Liver (tissue), 3 donors: ENCODE data around the gene GAPDH.

Experiments used
- ATF3 ChIP-seq: IDR thresholded peaks from 2 replicates; pipeline ENCODE4 v1.6.1; 2016; ENCODE audit warnings: antibody characterized with exemption
- CTCF ChIP-seq: fragments of 150-350 bp; IDR thresholded peaks from 2 replicates; pipeline ENCODE4 v1.5.1; 2017; ENCODE audit warnings: improper control_type of control experiment, low read depth, low read length; ENCODE audit not compliant: missing input control
- EGR1 ChIP-seq, 2 donors: IDR thresholded peaks; 2 replicates each; pipeline ENCODE4 v1.6.1; 2016 to 2018; ENCODE audit warnings: antibody characterized with exemption in 2 of 2, low read depth in 2 of 2
- FOXA1 ChIP-seq: IDR thresholded peaks from 2 replicates; pipeline ENCODE4 v1.6.1; 2016; ENCODE audit warnings: antibody characterized with exemption
- GABPA ChIP-seq, 2 donors: IDR thresholded peaks in 1 of 2; conservative IDR thresholded peaks in 1 of 2; 2 replicates each; pipeline ENCODE4 v1.6.1; 2016; ENCODE audit warnings: antibody characterized with exemption in 2 of 2, mild to moderate bottlenecking in 1 of 2, moderate library complexity in 1 of 2
- JUND ChIP-seq, 2 donors: IDR thresholded peaks; 2 replicates each; pipeline ENCODE4 v1.6.1; 2016; ENCODE audit warnings: antibody characterized with exemption in 2 of 2
- MAX ChIP-seq: IDR thresholded peaks from 2 replicates; pipeline ENCODE4 v1.6.1; 2016; ENCODE audit warnings: antibody characterized with exemption
- RAD21 ChIP-seq, 2 donors: IDR thresholded peaks; 2 replicates each; pipeline ENCODE4 v1.6.1; 2016; ENCODE audit warnings: antibody characterized with exemption in 2 of 2, mild to moderate bottlenecking in 2 of 2
- REST ChIP-seq: IDR thresholded peaks from 2 replicates; pipeline ENCODE4 v1.6.1; 2016; ENCODE audit warnings: antibody characterized with exemption, mild to moderate bottlenecking
- RXRA ChIP-seq, 2 donors: IDR thresholded peaks; 2 replicates each; pipeline ENCODE4 v1.6.1; 2017 to 2018; ENCODE audit warnings: antibody characterized with exemption in 2 of 2, mild to moderate bottlenecking in 1 of 2
- SP1 ChIP-seq: IDR thresholded peaks from 2 replicates; pipeline ENCODE4 v1.6.1; 2018; ENCODE audit warnings: antibody characterized with exemption, mild to moderate bottlenecking
- TAF1 ChIP-seq: conservative IDR thresholded peaks from 2 replicates; pipeline ENCODE4 v1.6.1; 2016; ENCODE audit warnings: antibody characterized with exemption, mild to moderate bottlenecking
- YY1 ChIP-seq: IDR thresholded peaks from 2 replicates; pipeline ENCODE4 v1.6.1; 2016; ENCODE audit warnings: antibody characterized with exemption, mild to moderate bottlenecking
- donor health status: healthy.
- donor health status: healthy.

GRCh38 chr12:6507102-6507998, 27.0 kb upstream of the GAPDH start:
- TF ChIP-seq JUND (IDR thresholded peaks at IDR 0.05) (no peak), CTCF (no peak), EGR1 (IDR thresholded peaks at IDR 0.05; ENCODE audit: low read depth in 2 of 2) (no peak), TAF1 (no peak), RAD21 (IDR thresholded peaks at IDR 0.05) (no peak), YY1 (no peak), ATF3 (no peak), REST (no peak), SP1 (no peak), MAX (no peak), RXRA (IDR thresholded peaks at IDR 0.05) (no peak), GABPA (IDR thresholded peaks at IDR 0.05 in 1 of 2, conservative IDR thresholded peaks at IDR 0.05 in 1 of 2) (no peak), FOXA1 (no peak)
